NT2/D1 (cell line): ENCODE data around the gene AK5.

Experiments
- DNase-seq: peaks from one replicate; pipeline ENCODE4 v3.0.0-alpha.2; 2011; ENCODE audit warnings: low read depth, low spot score
- H3K27me3 ChIP-seq: 2 replicates; pipeline ENCODE4 v1.6.0; 2011; ENCODE audit warnings: mild to moderate bottlenecking; ENCODE audit not compliant: insufficient read length, insufficient read depth
- H3K36me3 ChIP-seq: 2 replicates; pipeline ENCODE4 v1.6.1; 2011; ENCODE audit warnings: mild to moderate bottlenecking, low read length, mixed read lengths; ENCODE audit not compliant: insufficient read depth, insufficient read length
- H3K4me1 ChIP-seq: 2 replicates; pipeline ENCODE4 v1.5.1; 2011; ENCODE audit not compliant: insufficient read depth, insufficient read length
- H3K4me3 ChIP-seq: 2 replicates; pipeline ENCODE4 v1.5.1; 2011; ENCODE audit warnings: low read depth; ENCODE audit not compliant: insufficient read length
- H3K9ac ChIP-seq: 2 replicates; pipeline ENCODE4 v1.6.0; 2011; ENCODE audit warnings: low read depth; ENCODE audit not compliant: insufficient read length
- H3K9me3 ChIP-seq: 2 replicates; pipeline ENCODE4 v1.5.1; 2011; ENCODE audit warnings: mild to moderate bottlenecking, low read length; ENCODE audit not compliant: insufficient read depth
- SUZ12 ChIP-seq: IDR thresholded peaks from 2 replicates; pipeline ENCODE4 v1.6.1; 2011; ENCODE audit not compliant: insufficient read length, insufficient read depth; ENCODE audit errors: extremely low read depth
- YY1 ChIP-seq: IDR thresholded peaks from 2 replicates; pipeline ENCODE4 v1.6.1; 2011; ENCODE audit not compliant: insufficient read length, insufficient read depth
- ZNF274 ChIP-seq: IDR thresholded peaks from 2 replicates; pipeline ENCODE4 v1.6.1; 2011; ENCODE audit warnings: mild to moderate bottlenecking, low read depth, low read length

AK5 gene, protein sequence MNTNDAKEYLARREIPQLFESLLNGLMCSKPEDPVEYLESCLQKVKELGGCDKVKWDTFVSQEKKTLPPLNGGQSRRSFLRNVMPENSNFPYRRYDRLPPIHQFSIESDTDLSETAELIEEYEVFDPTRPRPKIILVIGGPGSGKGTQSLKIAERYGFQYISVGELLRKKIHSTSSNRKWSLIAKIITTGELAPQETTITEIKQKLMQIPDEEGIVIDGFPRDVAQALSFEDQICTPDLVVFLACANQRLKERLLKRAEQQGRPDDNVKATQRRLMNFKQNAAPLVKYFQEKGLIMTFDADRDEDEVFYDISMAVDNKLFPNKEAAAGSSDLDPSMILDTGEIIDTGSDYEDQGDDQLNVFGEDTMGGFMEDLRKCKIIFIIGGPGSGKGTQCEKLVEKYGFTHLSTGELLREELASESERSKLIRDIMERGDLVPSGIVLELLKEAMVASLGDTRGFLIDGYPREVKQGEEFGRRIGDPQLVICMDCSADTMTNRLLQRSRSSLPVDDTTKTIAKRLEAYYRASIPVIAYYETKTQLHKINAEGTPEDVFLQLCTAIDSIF

DNA sequence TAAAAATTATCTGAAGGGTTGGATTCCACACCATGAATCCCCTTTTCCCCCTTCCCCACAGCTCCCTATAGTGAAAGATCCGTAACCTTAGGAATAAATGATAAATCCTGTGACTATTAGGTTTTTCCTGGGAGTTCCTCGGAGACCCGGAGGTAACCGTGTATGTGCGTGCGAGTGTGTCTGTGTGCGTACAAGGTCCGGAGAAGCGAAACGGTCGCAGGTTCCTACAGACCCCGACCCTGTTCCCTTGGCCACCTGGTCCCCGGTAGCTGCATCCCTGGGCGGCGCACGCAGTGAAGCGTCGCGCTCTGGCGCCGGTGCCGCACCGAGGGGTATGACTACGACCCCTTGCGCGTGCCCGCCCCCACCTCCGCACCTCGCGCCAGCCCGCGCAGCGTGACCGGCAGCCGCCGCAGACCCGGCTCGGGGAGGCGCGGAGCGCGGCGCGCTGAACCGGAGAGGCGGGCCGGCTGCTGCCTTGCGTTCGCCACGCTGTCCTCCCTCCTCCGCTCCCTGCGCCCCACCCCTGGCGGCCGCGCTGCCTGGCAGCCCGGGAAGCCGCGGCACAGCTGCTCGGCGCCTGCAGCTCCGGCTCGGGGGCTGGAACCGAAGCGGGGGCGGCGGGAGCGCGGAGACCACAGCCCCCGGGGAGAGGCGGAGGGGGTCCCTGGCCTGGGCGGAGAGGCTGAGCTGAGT lies at the start of gene AK5:
Gene AK5, plus strand, starts transcription at position 529 of the 696 bp plus-strand sequence. CDS start 295 bp downstream, outside the sequence.
- peak; percentile 63 for TF ChIP-seq SUZ12
- no peak for TF ChIP-seq YY1
- Histone ChIP-seq H3K36me3 (no peaks in the 10 kb centered on the region), H3K4me1 (no peaks in the 10 kb centered on the region), H3K27me3 (peaks cover 61% of the 10 kb centered on the region), H3K9ac (peak within 1 kb of the TSS; percentile 79), H3K4me3 (peak within 1 kb of the TSS; percentile 70), H3K9me3 (no peaks in the 10 kb centered on the region)
- DNase-seq = peak; percentile 33

DNA sequence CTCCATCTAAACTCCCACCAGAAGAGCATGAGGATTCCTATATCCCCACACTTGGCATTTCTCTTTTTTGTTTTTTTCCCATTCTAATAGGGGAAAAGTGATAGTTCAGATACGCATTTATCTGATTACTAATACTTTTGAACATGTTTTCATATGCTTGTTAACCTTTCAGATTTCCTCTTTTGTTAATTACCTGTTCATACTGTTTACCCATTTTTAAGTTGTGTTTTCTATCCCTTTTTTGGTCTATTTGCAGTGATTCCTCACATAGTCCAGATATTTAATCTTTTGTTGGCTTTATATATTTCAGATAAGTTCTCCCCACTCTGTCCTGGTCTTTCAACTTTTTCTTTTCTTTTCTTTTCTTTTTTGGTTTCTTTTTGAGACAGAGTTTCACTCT lies 49.0 kb upstream of the AK5 start:
- TF ChIP-seq ZNF274 (no peak), YY1 (no peak), SUZ12 (no peak)
- H3K4me1 ChIP-seq = no peaks in the 10 kb centered on the region
- H3K9me3 ChIP-seq = peaks cover 14% of the 10 kb centered on the region; the same call in 1 of the 2 replicates
- no peak for DNase-seq
- no peak overlapping the region for H3K9ac ChIP-seq
- H3K36me3 ChIP-seq = no peaks in the 10 kb centered on the region
- H3K27me3 ChIP-seq = no peaks in the 10 kb centered on the region
- no peak overlapping the region for H3K4me3 ChIP-seq

DNA sequence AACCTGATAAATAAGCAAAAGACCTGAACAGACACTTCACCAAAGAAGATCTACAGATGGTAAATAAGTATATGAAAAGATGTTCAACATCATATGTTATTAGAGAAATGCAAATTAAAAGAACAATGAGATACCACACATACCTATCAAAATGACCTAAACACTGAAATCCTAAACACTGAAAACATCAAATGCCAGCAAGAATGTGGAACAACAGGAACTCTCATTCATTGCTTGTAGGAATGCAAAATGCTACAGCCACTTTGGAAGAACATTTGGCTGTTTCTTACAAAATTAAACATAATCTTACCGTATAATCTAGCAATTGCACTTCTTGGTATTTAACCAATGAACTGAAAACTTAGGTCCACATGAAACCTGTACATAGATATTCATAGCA lies 47.7 kb upstream of the AK5 start:
- Histone ChIP-seq H3K9me3 (peaks cover 14% of the 10 kb centered on the region; the same call in 1 of the 2 replicates), H3K9ac (no peak overlapping the region), H3K27me3 (no peaks in the 10 kb centered on the region), H3K4me3 (no peak overlapping the region), H3K4me1 (no peaks in the 10 kb centered on the region), H3K36me3 (no peaks in the 10 kb centered on the region)
- TF ChIP-seq YY1 = no peak
- DNase-seq = no peak

DNA sequence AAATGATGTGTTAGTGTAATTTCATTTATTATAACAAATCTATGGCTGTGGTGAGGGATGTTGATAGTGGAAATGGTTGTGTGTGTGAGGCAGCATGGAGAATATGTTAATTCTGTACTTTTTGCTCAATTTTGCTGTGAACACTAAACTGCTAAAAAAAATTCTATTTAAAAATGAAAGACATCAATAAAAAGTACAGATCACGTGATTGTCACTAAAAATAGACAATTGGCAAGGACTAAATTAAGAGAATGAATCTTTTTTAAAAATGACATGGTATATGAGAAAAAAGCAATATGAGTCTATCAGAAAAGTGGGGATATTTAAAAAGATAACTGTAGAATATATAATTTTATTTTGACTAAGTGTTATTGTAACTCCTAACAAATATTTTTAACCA lies 46.9 kb upstream of the AK5 start:
- DNase-seq = no peak
- TF ChIP-seq ZNF274 (no peak), YY1 (no peak), SUZ12 (no peak)
- peaks cover 14% of the 10 kb centered on the region; the same call in 1 of the 2 replicates for H3K9me3 ChIP-seq
- no peaks in the 10 kb centered on the region for H3K36me3 ChIP-seq
- no peak overlapping the region for H3K4me3 ChIP-seq
- H3K4me1 ChIP-seq = no peaks in the 10 kb centered on the region
- H3K9ac ChIP-seq = no peak overlapping the region
- H3K27me3 ChIP-seq = no peaks in the 10 kb centered on the region

DNA sequence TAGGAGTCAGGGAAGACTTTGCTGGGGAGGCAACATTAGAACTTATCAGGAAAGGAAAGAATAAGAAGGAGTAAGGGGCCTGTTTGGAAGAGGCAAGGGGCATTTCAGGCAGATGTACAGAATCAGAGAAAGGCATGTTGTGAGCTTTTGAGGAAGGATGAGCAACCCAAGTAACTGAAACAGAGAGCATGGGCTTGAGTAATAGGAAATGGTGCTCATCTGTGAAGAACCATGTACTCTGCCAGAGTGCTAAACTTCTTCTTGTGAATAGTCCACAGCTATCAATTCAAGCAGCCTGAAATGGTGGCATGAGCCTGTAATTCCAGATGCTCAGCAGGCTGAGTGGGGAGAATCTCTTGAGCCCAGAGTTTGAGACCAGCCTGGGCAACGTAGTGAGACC lies 43.4 kb upstream of the AK5 start:
- H3K36me3 ChIP-seq = no peaks in the 10 kb centered on the region
- TF ChIP-seq ZNF274 = no peak
- TF ChIP-seq SUZ12 = no peak
- no peak for TF ChIP-seq YY1
- no peaks in the 10 kb centered on the region for H3K27me3 ChIP-seq

DNA sequence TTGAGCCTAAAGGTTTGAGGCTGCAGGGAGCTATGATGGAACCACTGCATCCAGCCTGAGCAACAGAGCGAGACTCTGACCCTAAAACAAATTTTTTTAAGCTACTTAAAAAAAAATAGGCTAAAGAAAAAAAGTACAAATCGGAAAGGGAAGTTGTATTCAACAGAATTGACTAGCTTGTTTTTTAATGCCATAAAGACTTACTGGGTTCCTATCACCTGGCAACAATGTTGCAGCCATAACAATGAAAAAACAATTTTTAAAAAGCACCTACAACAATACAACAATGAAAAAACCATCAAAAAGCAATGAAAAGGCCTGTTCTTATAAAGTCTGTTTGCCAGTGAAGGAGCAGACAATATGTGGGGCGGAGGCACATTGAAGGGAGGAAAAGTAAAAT lies 42.5 kb upstream of the AK5 start:
- Histone ChIP-seq H3K36me3 (no peaks in the 10 kb centered on the region), H3K4me1 (no peaks in the 10 kb centered on the region), H3K9ac (no peak overlapping the region), H3K9me3 (peaks cover 5% of the 10 kb centered on the region; the same call in 1 of the 2 replicates), H3K27me3 (no peaks in the 10 kb centered on the region), H3K4me3 (no peak overlapping the region)
- DNase-seq = no peak
- TF ChIP-seq SUZ12 = no peak
- no peak for TF ChIP-seq YY1
- TF ChIP-seq ZNF274 = no peak

More for the DNA sequence above, 43.4 kb upstream of the AK5 start:
- Histone ChIP-seq H3K4me1 (no peaks in the 10 kb centered on the region), H3K4me3 (no peak overlapping the region), H3K9ac (no peak overlapping the region), H3K9me3 (peaks cover 7% of the 10 kb centered on the region; the same call in 1 of the 2 replicates)
- DNase-seq = no peak

DNA sequence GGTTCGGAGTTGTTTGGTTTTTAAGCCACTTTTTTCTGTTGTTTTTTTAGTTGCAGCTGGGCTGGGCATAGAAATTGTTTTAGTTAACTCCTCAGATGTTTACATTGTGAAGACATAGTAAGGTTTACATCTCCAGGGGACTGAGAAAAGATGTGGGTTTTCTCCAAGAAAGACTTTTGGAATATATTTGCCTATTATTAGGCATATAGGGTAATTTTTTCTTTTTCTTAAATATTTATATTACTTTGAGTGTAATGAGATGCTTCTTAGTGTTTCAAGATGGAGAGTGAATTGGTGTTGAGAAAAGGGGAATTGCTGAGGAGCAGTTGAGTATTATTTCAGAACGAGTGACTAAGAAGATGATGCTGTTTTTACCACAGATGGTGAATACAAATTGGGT lies 36.0 kb upstream of the AK5 start:
- no peak overlapping the region for H3K4me3 ChIP-seq

More for the DNA sequence above, 36.0 kb upstream of the AK5 start:
- Histone ChIP-seq H3K9me3 (peaks cover 29% of the 10 kb centered on the region), H3K27me3 (no peaks in the 10 kb centered on the region), H3K36me3 (no peaks in the 10 kb centered on the region), H3K9ac (no peak overlapping the region), H3K4me1 (no peaks in the 10 kb centered on the region)
- DNase-seq = no peak
- TF ChIP-seq SUZ12 = no peak
- TF ChIP-seq YY1 = no peak
- TF ChIP-seq ZNF274 = no peak
